NCI-H2081 (cell line): Measurements from ENCODE around the gene TRMT6.

Experiments used
- DNase-seq, 2 experiments: peaks; one replicate each; lab custom pipeline; 2025; lab: John Stamatoyannopoulos, UW

The TRMT6 gene

GRCh38 chr20:5895626-5896025 is 54.7 kb downstream of the TRMT6 start:
- DNase-seq = no peak

- DNase-seq = no peak
Observed at GRCh38 chr20:5893621-5894020, 56.7 kb downstream of the TRMT6 start.

GRCh38 chr20:5893052-5893451 is 57.3 kb downstream of the TRMT6 start:
- no peak for DNase-seq

GRCh38 chr20:5890773-5891441 is 59.4 kb downstream of the TRMT6 start:
- DNase-seq = no peak

- DNase-seq = no peak
Observed at GRCh38 chr20:5888041-5888440, 62.3 kb downstream of the TRMT6 start.

GRCh38 chr20:5887386-5887785 is 62.9 kb downstream of the TRMT6 start:
- DNase-seq = no peak
